HepG2 (cell line): ENCODE results near the gene IRF7. TPM values are rescaled to one million over a fixed set of nuclear protein-coding genes. Genes with fewer than 3 reads are reported as not detected.
A peak's percentile ranks its signal among the peaks of the same experiment; 100 is the strongest.

Source experiments
- CBFB ChIP-seq: sonication (generic); formaldehyde crosslinking; IDR thresholded peaks from 2 replicates; pipeline ENCODE4 v1.4.0; 2020; ENCODE audit warnings: missing genetic modification reagents
- CHD4 ChIP-seq: fragments of 200-600 bp; sonication (generic); IDR thresholded peaks from 2 replicates; pipeline ENCODE4 v1.7.0; 2017; ENCODE audit warnings: mild to moderate bottlenecking, low read length, borderline replicate concordance
- FOSL1 ChIP-seq: sonication (generic); formaldehyde crosslinking; IDR thresholded peaks from 2 replicates; pipeline ENCODE4 v1.9.0; 2021; ENCODE audit warnings: missing genetic modification reagents, borderline replicate concordance
- FOXK1 ChIP-seq: sonication (generic); formaldehyde crosslinking; IDR thresholded peaks from 2 replicates; pipeline ENCODE4 v1.4.0; 2020; ENCODE audit warnings: low read depth, missing genetic modification reagents, borderline replicate concordance
- KLF9 ChIP-seq: IDR thresholded peaks from 2 replicates; pipeline ENCODE4 v1.6.1; 2016; ENCODE audit warnings: low read depth
- PAX8 ChIP-seq: sonication (generic); formaldehyde crosslinking; IDR thresholded peaks from 2 replicates; pipeline ENCODE4 v1.8.0; 2022; ENCODE audit warnings: mild to moderate bottlenecking, missing genetic modification reagents, borderline replicate concordance
- SOX5 ChIP-seq: IDR thresholded peaks from 2 replicates; pipeline ENCODE4 v1.6.1; 2016; ENCODE audit warnings: borderline replicate concordance
- TARDBP ChIP-seq: sonication (generic); formaldehyde crosslinking; IDR thresholded peaks from 2 replicates; pipeline ENCODE4 v1.8.0; 2022; ENCODE audit warnings: mild to moderate bottlenecking, missing genetic modification reagents
- TOE1 ChIP-seq: sonication (generic); formaldehyde crosslinking; IDR thresholded peaks from 2 replicates; pipeline ENCODE4 v1.4.0; 2020; ENCODE audit warnings: mild to moderate bottlenecking, missing genetic modification reagents
- YEATS2 ChIP-seq: sonication (generic); formaldehyde crosslinking; IDR thresholded peaks from 2 replicates; pipeline ENCODE4 v1.4.0; 2020; ENCODE audit warnings: missing genetic modification reagents, borderline replicate concordance
- ZBTB38 ChIP-seq: sonication (generic); formaldehyde crosslinking; IDR thresholded peaks from 2 replicates; pipeline ENCODE4 v1.5.1; 2020; ENCODE audit warnings: mild to moderate bottlenecking, missing genetic modification reagents
- ZNF615 ChIP-seq: sonication (generic); formaldehyde crosslinking; IDR thresholded peaks from 2 replicates; pipeline ENCODE4 v1.5.0; 2020; ENCODE audit warnings: mild to moderate bottlenecking, missing genetic modification reagents, borderline replicate concordance
- polyA plus RNA-seq, 8 experiments: library from polyadenylated mRNA; depleted of rRNA in 3 of 8; stranded (reverse) in 7 of 8; unstranded in 1 of 8; fragments of >200 nt; fragmentation: Illumina TruSeq in 4 of 8; extraction: Trizol in 4 of 8; gene quantifications; 2 replicates each; pipeline versions ENCODE4 v1.2.1 to v1.2.3, GENCODE V29; 2011 to 2016; ENCODE audit warnings: low read depth in 4 of 8, missing spikeins in 1 of 8, mixed read lengths in 1 of 8; ENCODE audit not compliant: insufficient read depth in 1 of 8
- total RNA-seq, 5 experiments: library from RNA; depleted of rRNA; stranded (reverse); fragments of >200 nt; fragmentation: Illumina TruSeq; extraction: Trizol; gene quantifications; 2 replicates each; pipeline ENCODE4 v1.2.3, GENCODE V29; 2016; ENCODE audit warnings: low read depth in 1 of 5
- TF ChIP-seq, protein P1 (sequence below): sonication (generic); formaldehyde crosslinking; IDR thresholded peaks from 2 replicates; pipeline ENCODE4 v1.4.0; 2020; ENCODE audit warnings: missing genetic modification reagents, borderline replicate concordance
- TF ChIP-seq, protein P2 (sequence below): IDR thresholded peaks from 2 replicates; pipeline ENCODE4 v1.6.1; 2016; ENCODE audit warnings: missing genetic modification reagents, missing compliant biosample characterization
- TF ChIP-seq, protein P3 (sequence below): fragments of 450-650 bp; IDR thresholded peaks from 2 replicates; pipeline ENCODE4 v1.6.1; 2016

The IRF7 gene
- total and polyA plus RNA-seq, 2 of the 13 experiments (the other 11 are each of a cell fraction or from before 2014, with no cell fraction given): not detected

DNA sequence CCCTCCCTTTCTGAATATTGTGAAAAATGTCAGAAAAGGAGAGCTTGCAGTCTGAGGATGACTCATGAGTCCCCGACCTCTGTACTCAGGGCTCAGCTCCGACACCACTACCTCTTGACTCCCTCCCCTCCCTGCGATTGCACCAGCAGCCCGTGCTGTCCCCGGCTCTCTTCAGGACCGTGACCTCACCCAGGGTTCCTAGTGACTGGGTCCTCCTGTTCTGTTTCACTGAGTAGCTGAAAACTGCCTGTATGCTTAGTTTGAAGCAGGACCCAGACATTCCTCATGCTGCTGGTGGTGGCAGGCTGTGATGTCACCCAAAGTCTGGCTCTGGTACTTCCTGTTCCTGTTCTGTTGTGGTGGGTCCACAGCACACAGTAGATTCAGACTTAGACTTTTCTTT lies 27.8 kb downstream of the IRF7 start (continued):
- TF ChIP-seq TARDBP (CRISPR knock-in tag): peak; percentile 64; the same call in 1 of the 2 replicates
- TF ChIP-seq CHD4: no peak
- TF ChIP-seq YEATS2 (CRISPR knock-in tag): peak; percentile 53; the same call in 1 of the 2 replicates
- TF ChIP-seq FOXK1 (CRISPR knock-in tag): peak; percentile 32; the same call in 1 of the 2 replicates
- peak; percentile 78 for TF ChIP-seq SOX5
- TF ChIP-seq ZBTB38 (CRISPR knock-in tag): 0 out of 2 replicates have a peak, but pooled peaks have one; percentile 57
- peak; percentile 94 for TF ChIP-seq FOSL1 (CRISPR knock-in tag)
- TF ChIP-seq, protein P1, sequence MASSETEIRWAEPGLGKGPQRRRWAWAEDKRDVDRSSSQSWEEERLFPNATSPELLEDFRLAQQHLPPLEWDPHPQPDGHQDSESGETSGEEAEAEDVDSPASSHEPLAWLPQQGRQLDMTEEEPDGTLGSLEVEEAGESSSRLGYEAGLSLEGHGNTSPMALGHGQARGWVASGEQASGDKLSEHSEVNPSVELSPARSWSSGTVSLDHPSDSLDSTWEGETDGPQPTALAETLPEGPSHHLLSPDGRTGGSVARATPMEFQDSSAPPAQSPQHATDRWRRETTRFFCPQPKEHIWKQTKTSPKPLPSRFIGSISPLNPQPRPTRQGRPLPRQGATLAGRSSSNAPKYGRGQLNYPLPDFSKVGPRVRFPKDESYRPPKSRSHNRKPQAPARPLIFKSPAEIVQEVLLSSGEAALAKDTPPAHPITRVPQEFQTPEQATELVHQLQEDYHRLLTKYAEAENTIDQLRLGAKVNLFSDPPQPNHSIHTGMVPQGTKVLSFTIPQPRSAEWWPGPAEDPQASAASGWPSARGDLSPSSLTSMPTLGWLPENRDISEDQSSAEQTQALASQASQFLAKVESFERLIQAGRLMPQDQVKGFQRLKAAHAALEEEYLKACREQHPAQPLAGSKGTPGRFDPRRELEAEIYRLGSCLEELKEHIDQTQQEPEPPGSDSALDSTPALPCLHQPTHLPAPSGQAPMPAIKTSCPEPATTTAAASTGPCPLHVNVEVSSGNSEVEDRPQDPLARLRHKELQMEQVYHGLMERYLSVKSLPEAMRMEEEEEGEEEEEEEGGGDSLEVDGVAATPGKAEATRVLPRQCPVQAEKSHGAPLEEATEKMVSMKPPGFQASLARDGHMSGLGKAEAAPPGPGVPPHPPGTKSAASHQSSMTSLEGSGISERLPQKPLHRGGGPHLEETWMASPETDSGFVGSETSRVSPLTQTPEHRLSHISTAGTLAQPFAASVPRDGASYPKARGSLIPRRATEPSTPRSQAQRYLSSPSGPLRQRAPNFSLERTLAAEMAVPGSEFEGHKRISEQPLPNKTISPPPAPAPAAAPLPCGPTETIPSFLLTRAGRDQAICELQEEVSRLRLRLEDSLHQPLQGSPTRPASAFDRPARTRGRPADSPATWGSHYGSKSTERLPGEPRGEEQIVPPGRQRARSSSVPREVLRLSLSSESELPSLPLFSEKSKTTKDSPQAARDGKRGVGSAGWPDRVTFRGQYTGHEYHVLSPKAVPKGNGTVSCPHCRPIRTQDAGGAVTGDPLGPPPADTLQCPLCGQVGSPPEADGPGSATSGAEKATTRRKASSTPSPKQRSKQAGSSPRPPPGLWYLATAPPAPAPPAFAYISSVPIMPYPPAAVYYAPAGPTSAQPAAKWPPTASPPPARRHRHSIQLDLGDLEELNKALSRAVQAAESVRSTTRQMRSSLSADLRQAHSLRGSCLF (CRISPR knock-in tag): no peak
- TF ChIP-seq KLF9 (CRISPR knock-in tag): no peak
- TF ChIP-seq, protein P2, sequence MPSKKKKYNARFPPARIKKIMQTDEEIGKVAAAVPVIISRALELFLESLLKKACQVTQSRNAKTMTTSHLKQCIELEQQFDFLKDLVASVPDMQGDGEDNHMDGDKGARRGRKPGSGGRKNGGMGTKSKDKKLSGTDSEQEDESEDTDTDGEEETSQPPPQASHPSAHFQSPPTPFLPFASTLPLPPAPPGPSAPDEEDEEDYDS (CRISPR knock-in tag): peak; percentile 57; the same call in 1 of the 2 replicates
- peak; percentile 38; the same call in 1 of the 2 replicates for TF ChIP-seq CBFB (CRISPR knock-in tag)
- TF ChIP-seq PAX8 (CRISPR knock-in tag): no peak
- TF ChIP-seq TOE1 (CRISPR knock-in tag): no peak
- no peak for TF ChIP-seq ZNF615 (CRISPR knock-in tag)
- TF ChIP-seq, protein P3, sequence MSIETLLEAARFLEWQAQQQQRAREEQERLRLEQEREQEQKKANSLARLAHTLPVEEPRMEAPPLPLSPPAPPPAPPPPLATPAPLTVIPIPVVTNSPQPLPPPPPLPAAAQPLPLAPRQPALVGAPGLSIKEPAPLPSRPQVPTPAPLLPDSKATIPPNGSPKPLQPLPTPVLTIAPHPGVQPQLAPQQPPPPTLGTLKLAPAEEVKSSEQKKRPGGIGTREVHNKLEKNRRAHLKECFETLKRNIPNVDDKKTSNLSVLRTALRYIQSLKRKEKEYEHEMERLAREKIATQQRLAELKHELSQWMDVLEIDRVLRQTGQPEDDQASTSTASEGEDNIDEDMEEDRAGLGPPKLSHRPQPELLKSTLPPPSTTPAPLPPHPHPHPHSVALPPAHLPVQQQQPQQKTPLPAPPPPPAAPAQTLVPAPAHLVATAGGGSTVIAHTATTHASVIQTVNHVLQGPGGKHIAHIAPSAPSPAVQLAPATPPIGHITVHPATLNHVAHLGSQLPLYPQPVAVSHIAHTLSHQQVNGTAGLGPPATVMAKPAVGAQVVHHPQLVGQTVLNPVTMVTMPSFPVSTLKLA: peak; percentile 46; the same call in 1 of the 2 replicates
